A549 (cell line): Measurements from ENCODE around the gene PMPCA. TPM values are rescaled to one million over a fixed set of nuclear protein-coding genes. Genes with fewer than 3 reads are reported as not detected.

Experiments used
- ATAC-seq, 2 experiments: fragments of 200-7000 bp in 1 of 2; fragments of >200 bp in 1 of 2; cut with Nextera tagmentation in 1 of 2; cut with Tn5 transposase in 1 of 2; 3 replicates each; pipeline versions ENCODE4 v1.8.0 to v1.9.1; 2018 to 2020; ENCODE audit warnings: mild to moderate bottlenecking in 1 of 2, moderate library complexity in 1 of 2
- CTCF ChIA-PET: fragments of 300-600 bp; sonication (Branson Sonifier 250); formaldehyde crosslinking; extraction: SDS; loops from one replicate; lab custom pipeline; 2021; ENCODE audit warnings: antibody characterized with exemption, inconsistent platforms; lab: Yijun Ruan, JAX
- POLR2A ChIA-PET: fragments of 350-600 bp; formaldehyde crosslinking; extraction: SDS; loops from one replicate; lab custom pipeline; 2021; ENCODE audit warnings: antibody characterized with exemption, inconsistent platforms; lab: Yijun Ruan, JAX
- DNase-seq, 2 experiments: peaks; one replicate each; pipeline versions ENCODE4 v3.0.0 to v3.0.0-alpha.2; 2011 to 2016; ENCODE audit warnings: low read depth in 1 of 2, low spot score in 1 of 2
- FAIRE-seq: peaks from 2 replicates; lab custom pipeline; 2011; peaks lifted over from hg19 to GRCh38; lab: Jason Lieb, UNC
- H3K27ac ChIP-seq, 2 experiments: fragments of >200 bp; sonication (Bioruptor Twin); formaldehyde crosslinking; 3 replicates each; pipeline ENCODE4 v1.5.1; 2016 to 2017
- H3K4me1 ChIP-seq: fragments of >200 bp; sonication (Bioruptor Twin); formaldehyde crosslinking; 3 replicates; pipeline ENCODE4 v1.6.1; 2016
- H3K4me2 ChIP-seq: fragments of >200 bp; sonication (Bioruptor Twin); formaldehyde crosslinking; 3 replicates; pipeline ENCODE4 v1.6.1; 2016
- H3K4me3 ChIP-seq: fragments of >200 bp; sonication (Bioruptor Twin); formaldehyde crosslinking; 3 replicates; pipeline ENCODE4 v1.5.1; 2016
- H3K9me3 ChIP-seq: fragments of >200 bp; sonication (Bioruptor Twin); formaldehyde crosslinking; 3 replicates; pipeline ENCODE4 v1.6.1; 2016
- BHLHE40 ChIP-seq: IDR thresholded peaks from 2 replicates; pipeline ENCODE4 v1.6.1; 2012; ENCODE audit warnings: low read depth, low read length, inconsistent platforms
- CBX2 ChIP-seq: fragments of 200-600 bp; sonication (generic); IDR thresholded peaks from 2 replicates; pipeline ENCODE4 v1.6.1; 2016; ENCODE audit warnings: low read depth, mild to moderate bottlenecking, borderline replicate concordance
- CEBPB ChIP-seq, 2 experiments: fragments of >200 bp in 1 of 2; sonication (Bioruptor Twin) in 1 of 2; formaldehyde crosslinking in 1 of 2; IDR thresholded peaks; 2 replicates each; pipeline ENCODE4 v1.6.1; 2012 to 2016
- CHD2 ChIP-seq: fragments of 150-350 bp; IDR thresholded peaks from 2 replicates; pipeline ENCODE4 v1.6.1; 2014; ENCODE audit warnings: low read length; ENCODE audit not compliant: partially characterized antibody
- CHD4 ChIP-seq: fragments of 200-600 bp; sonication (generic); IDR thresholded peaks from 2 replicates; pipeline ENCODE4 v1.6.1; 2016; ENCODE audit warnings: antibody characterized with exemption, mild to moderate bottlenecking, borderline replicate concordance
- CTCF ChIP-seq: fragments of >200 bp; sonication (Bioruptor Twin); formaldehyde crosslinking; IDR thresholded peaks from 3 replicates; pipeline ENCODE4 v1.5.1; 2016
- EP300 ChIP-seq, 2 experiments: fragments of >200 bp; sonication (Bioruptor Twin); formaldehyde crosslinking; IDR thresholded peaks; 2 replicates in 1 of 2; 3 replicates in 1 of 2; pipeline ENCODE4 v1.6.1; 2016 to 2017
- FOSB ChIP-seq: fragments of 250-450 bp; sonication (Bioruptor Pico); IDR thresholded peaks from 2 replicates; pipeline ENCODE4 v1.5.0; 2020; ENCODE audit warnings: mild to moderate bottlenecking, moderate library complexity
- FOSL2 ChIP-seq, 2 experiments: fragments of 450-650 bp in 1 of 2; fragments of >200 bp in 1 of 2; sonication (Bioruptor Twin) in 1 of 2; formaldehyde crosslinking; IDR thresholded peaks; 2 replicates each; pipeline versions ENCODE4 v1.5.0 to v1.6.1; 2016 to 2020; ENCODE audit warnings: mild to moderate bottlenecking in 1 of 2, moderate library complexity in 1 of 2
- HES2 ChIP-seq: fragments of >200 bp; sonication (Bioruptor Twin); formaldehyde crosslinking; IDR thresholded peaks from 2 replicates; pipeline ENCODE4 v1.6.1; 2016
- HOXA7 ChIP-seq: fragments of 250-450 bp; sonication (Bioruptor Pico); IDR thresholded peaks from 2 replicates; pipeline ENCODE4 v1.5.0; 2020; ENCODE audit warnings: mild to moderate bottlenecking, moderate library complexity
- JUN ChIP-seq, 2 experiments: fragments of >200 bp; sonication (Bioruptor Twin); formaldehyde crosslinking; IDR thresholded peaks; 2 replicates in 1 of 2; 3 replicates in 1 of 2; pipeline ENCODE4 v1.6.1; 2016 to 2017
- MAFK ChIP-seq: fragments of 450-650 bp; IDR thresholded peaks from 2 replicates; pipeline ENCODE4 v1.6.1; 2014; ENCODE audit not compliant: partially characterized antibody
- MAZ ChIP-seq: fragments of 150-350 bp; IDR thresholded peaks from 2 replicates; pipeline ENCODE4 v1.6.1; 2014; ENCODE audit warnings: antibody characterized with exemption, low read depth, low read length, borderline replicate concordance
- NFE2L2 ChIP-seq: fragments of 150-350 bp; conservative IDR thresholded peaks from 2 replicates; pipeline ENCODE4 v1.6.1; 2014; ENCODE audit warnings: low read length
- NR3C1 ChIP-seq: fragments of >200 bp; sonication (Bioruptor Twin); formaldehyde crosslinking; IDR thresholded peaks from 3 replicates; pipeline ENCODE4 v1.6.1; 2017
- PHF8 ChIP-seq: fragments of 200-600 bp; sonication (generic); IDR thresholded peaks from 2 replicates; pipeline ENCODE4 v1.6.1; 2016; ENCODE audit warnings: low read depth, mild to moderate bottlenecking, antibody characterized with exemption, moderate library complexity, borderline replicate concordance
- POLR2A ChIP-seq: IDR thresholded peaks from 2 replicates; pipeline ENCODE4 v1.6.1; 2012; ENCODE audit warnings: mild to moderate bottlenecking, low read length
- RARB ChIP-seq: fragments of 250-450 bp; sonication (Bioruptor Pico); IDR thresholded peaks from 2 replicates; pipeline ENCODE4 v1.8.0; 2021; ENCODE audit warnings: mild to moderate bottlenecking, moderate library complexity
- RFX5 ChIP-seq: fragments of 450-650 bp; IDR thresholded peaks from 2 replicates; pipeline ENCODE4 v1.7.1; 2014; ENCODE audit warnings: antibody characterized with exemption, mild to moderate bottlenecking, moderate library complexity
- SMC3 ChIP-seq: fragments of >200 bp; sonication (Bioruptor Twin); formaldehyde crosslinking; IDR thresholded peaks from 3 replicates; pipeline ENCODE4 v1.6.1; 2018; ENCODE audit warnings: inconsistent platforms
- SREBF2 ChIP-seq: fragments of 450-650 bp; IDR thresholded peaks from 2 replicates; pipeline ENCODE4 v1.6.1; 2014; ENCODE audit warnings: mild to moderate bottlenecking, moderate library complexity
- ZFP36 ChIP-seq: fragments of 450-650 bp; IDR thresholded peaks from 2 replicates; pipeline ENCODE4 v1.6.1; 2014; ENCODE audit warnings: borderline replicate concordance; ENCODE audit not compliant: partially characterized antibody
- WGBS: methylation state at CpG from one replicate; pipeline ENCODE4 v1.1.6; 2017; ENCODE audit errors: missing lambda C conversion rate; 5-methylcytosine and 5-hydroxymethylcytosine counted together
- polyA plus RNA-seq, 4 experiments: library from polyadenylated mRNA; depleted of rRNA in 3 of 4; stranded (reverse); fragments of >200 nt; fragmentation: RNase III in 1 of 4; extraction: RNeasy Plus Mini Kit Qiagen cat#74134 plus additional on column Dnase treatment in 1 of 4; gene quantifications; 2 replicates in 3 of 4; 3 replicates in 1 of 4; pipeline ENCODE4 v1.2.3, GENCODE V29; 2011 to 2017
- TF ChIP-seq, protein P1 (sequence below): IDR thresholded peaks from 2 replicates; pipeline ENCODE4 v1.6.1; 2012

PMPCA gene
- polyA plus RNA-seq, 2 of the 4 experiments (the other 2 are of a cell fraction) = 71.1 to 89.2 TPM

- no peak for DNase-seq
- H3K9me3 ChIP-seq = no peaks in the 10 kb centered on the region
- H3K27ac ChIP-seq = no peak overlapping the region
- 96% methylated on average over 24 of the region's 26 CpGs for WGBS
- no peak overlapping the region for H3K4me2 ChIP-seq
- no peak for ATAC-seq
- FAIRE-seq = no peak
- TF ChIP-seq CBX2 (no peak), SMC3 (no peak)
- H3K4me3 ChIP-seq = no peak overlapping the region
- ChIA-PET POLR2A (no interaction called here), CTCF (interaction anchor here (1.2 to 1.9 kb wide), 5 partner anchors 13 to 199 kb away, joined by 3 to 9 read pairs (median 3); no protein-coding TSS in a partner anchor)
- H3K4me1 ChIP-seq = peaks cover 6% of the 10 kb centered on the region
Observed at GRCh38 chr9:136432591-136432990, 22.1 kb downstream of the PMPCA start.

- no peak for DNase-seq
- Histone ChIP-seq H3K27ac (no peak overlapping the region), H3K4me1 (peaks cover 12% of the 10 kb centered on the region), H3K4me3 (no peak overlapping the region), H3K4me2 (no peak overlapping the region), H3K9me3 (no peaks in the 10 kb centered on the region)
- FAIRE-seq = no peak
- POLR2A ChIA-PET = no interaction called here
- no peak for ATAC-seq
- CTCF ChIA-PET = interaction anchor here (1.1 to 1.9 kb wide), 7 partner anchors 8 to 199 kb away, joined by 3 to 9 read pairs (median 3); no protein-coding TSS in a partner anchor
- TF ChIP-seq SREBF2 (no peak), CHD2 (no peak), NFE2L2 (no peak), HES2 (no peak), RFX5 (no peak), CTCF (no peak), CHD4 (no peak), EP300 (IDR thresholded peaks at IDR 0.05) (no peak), CBX2 (no peak), FOSB (CRISPR knock-in tag) (no peak), JUN (IDR thresholded peaks at IDR 0.05) (no peak), CEBPB (IDR thresholded peaks at IDR 0.05) (no peak), POLR2A (no peak), MAFK (no peak)
- 96% methylated on average over 24 of the region's 36 CpGs for WGBS
Observed at GRCh38 chr9:136433043-136433715, 22.7 kb downstream of the PMPCA start.

DNA sequence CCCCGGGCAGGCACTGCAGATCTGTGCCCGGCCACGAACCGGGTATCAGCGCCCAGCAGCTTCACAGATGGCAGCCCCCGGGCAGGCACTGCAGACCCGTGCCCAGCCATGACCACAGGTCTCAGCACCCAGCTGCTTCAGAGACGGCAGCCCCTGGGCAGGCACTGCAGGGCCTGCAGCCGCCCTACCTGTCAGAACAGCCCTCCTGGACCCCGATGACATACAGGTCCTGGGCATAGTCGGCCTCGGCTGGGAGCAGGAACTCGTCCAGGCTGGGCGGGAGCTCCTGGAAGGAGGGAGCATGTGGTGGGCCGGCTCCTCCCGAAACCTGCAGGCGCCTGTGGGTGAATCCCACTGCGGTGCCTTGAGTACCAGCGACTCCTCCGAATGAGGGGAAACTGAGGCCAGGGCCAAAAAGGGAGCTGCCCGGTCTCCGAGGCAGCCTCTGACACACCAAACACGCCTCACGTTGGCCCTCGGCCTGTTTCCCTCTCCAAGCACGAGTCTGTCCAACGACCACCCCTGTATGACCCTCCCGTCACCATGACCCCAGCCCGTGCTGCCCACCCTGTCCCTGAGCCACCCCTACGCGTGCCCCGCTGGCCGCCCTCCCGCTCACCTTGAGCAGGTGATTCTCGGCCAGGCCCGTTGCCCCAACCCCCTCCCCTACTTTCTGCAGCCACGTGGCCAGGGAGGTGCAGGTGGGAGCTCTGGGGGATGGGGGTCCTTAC lies 23.6 kb downstream of the PMPCA start:
- CTCF ChIA-PET = interaction anchor here (1.0 to 1.9 kb wide), 8 partner anchors 9 to 198 kb away, joined by 3 to 9 read pairs (median 4); no protein-coding TSS in a partner anchor
- H3K4me2 ChIP-seq = no peak overlapping the region
- ATAC-seq (no peak), DNase-seq (no peak), FAIRE-seq (no peak)
- WGBS = 93% methylated on average over 24 of the region's 37 CpGs
- TF ChIP-seq POLR2A = no peak
- TF ChIP-seq CHD4 = no peak
- TF ChIP-seq FOSL2 (IDR thresholded peaks at IDR 0.05) = no peak
- no peak for TF ChIP-seq FOSL2 (CRISPR knock-in tag; IDR thresholded peaks at IDR 0.05)
- TF ChIP-seq, protein P1, sequence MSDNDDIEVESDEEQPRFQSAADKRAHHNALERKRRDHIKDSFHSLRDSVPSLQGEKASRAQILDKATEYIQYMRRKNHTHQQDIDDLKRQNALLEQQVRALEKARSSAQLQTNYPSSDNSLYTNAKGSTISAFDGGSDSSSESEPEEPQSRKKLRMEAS = no peak
- no peak for TF ChIP-seq FOSB (CRISPR knock-in tag)
- no peak for TF ChIP-seq ZFP36
- no peak for TF ChIP-seq RARB (CRISPR knock-in tag)
- no peak for TF ChIP-seq NR3C1
- no peak for TF ChIP-seq BHLHE40
- TF ChIP-seq NFE2L2 = no peak
- no peak for TF ChIP-seq MAZ
- no peak for TF ChIP-seq HOXA7
- TF ChIP-seq PHF8 = no peak
- H3K4me1 ChIP-seq = peaks cover 13% of the 10 kb centered on the region
- no peak overlapping the region for H3K4me3 ChIP-seq
- POLR2A ChIA-PET = no interaction called here
- no peak overlapping the region for H3K27ac ChIP-seq
- no peaks in the 10 kb centered on the region for H3K9me3 ChIP-seq
